HepG2 (cell line): ENCODE measurements around the gene VEZF1. TPM values are rescaled to one million over a fixed set of nuclear protein-coding genes. Genes with fewer than 3 reads are reported as not detected.

Source experiments
- ARNT ChIP-seq: fragments of 450-650 bp; IDR thresholded peaks from 2 replicates; pipeline ENCODE4 v1.6.1; 2017
- ATRX ChIP-seq: sonication (generic); formaldehyde crosslinking; IDR thresholded peaks from 2 replicates; pipeline ENCODE4 v1.4.0; 2020; ENCODE audit warnings: missing genetic modification reagents, borderline replicate concordance
- FOSL1 ChIP-seq: sonication (generic); formaldehyde crosslinking; IDR thresholded peaks from 2 replicates; pipeline ENCODE4 v1.9.0; 2021; ENCODE audit warnings: missing genetic modification reagents, borderline replicate concordance
- FOXK1 ChIP-seq: sonication (generic); formaldehyde crosslinking; IDR thresholded peaks from 2 replicates; pipeline ENCODE4 v1.4.0; 2020; ENCODE audit warnings: low read depth, missing genetic modification reagents, borderline replicate concordance
- HIC2 ChIP-seq: sonication (generic); formaldehyde crosslinking; IDR thresholded peaks from 2 replicates; pipeline ENCODE4 v1.9.0; 2022; ENCODE audit warnings: low read depth, missing genetic modification reagents
- IKZF1 ChIP-seq: fragments of 450-650 bp; IDR thresholded peaks from 2 replicates; pipeline ENCODE4 v1.7.1; 2016
- IRF2 ChIP-seq: IDR thresholded peaks from 2 replicates; pipeline ENCODE4 v1.6.1; 2018; ENCODE audit warnings: missing genetic modification reagents, missing compliant biosample characterization
- KDM3A ChIP-seq: IDR thresholded peaks from 2 replicates; pipeline ENCODE4 v1.6.1; 2018; ENCODE audit warnings: low read depth, missing compliant biosample characterization
- PLSCR1 ChIP-seq: sonication (generic); formaldehyde crosslinking; IDR thresholded peaks from 2 replicates; pipeline ENCODE4 v1.5.0; 2020; ENCODE audit warnings: missing genetic modification reagents, mild to moderate bottlenecking, borderline replicate concordance
- SIX4 ChIP-seq: sonication (generic); formaldehyde crosslinking; IDR thresholded peaks from 2 replicates; pipeline ENCODE4 v1.4.0; 2020; ENCODE audit warnings: missing genetic modification reagents
- SRSF9 ChIP-seq: fragments of 200-400 bp; formaldehyde crosslinking; IDR thresholded peaks from 2 replicates; pipeline ENCODE4 v1.6.1; 2018; ENCODE audit warnings: borderline replicate concordance, mild to moderate bottlenecking, low read depth, low read length; ENCODE audit not compliant: insufficient read depth, poor library complexity, severe bottlenecking
- TAF15 ChIP-seq: fragments of 200-400 bp; formaldehyde crosslinking; IDR thresholded peaks from one replicate; pipeline ENCODE4 v1.6.1; 2018; ENCODE audit warnings: mild to moderate bottlenecking, low read depth, low read length; ENCODE audit not compliant: poor library complexity, severe bottlenecking
- TCF7 ChIP-seq: sonication (generic); IDR thresholded peaks from 2 replicates; pipeline ENCODE4 v1.6.1; 2016; ENCODE audit warnings: antibody characterized with exemption, low read depth
- TERF1 ChIP-seq: sonication (generic); formaldehyde crosslinking; IDR thresholded peaks from 2 replicates; pipeline ENCODE4 v1.8.0; 2022; ENCODE audit warnings: mild to moderate bottlenecking, missing genetic modification reagents, moderate library complexity
- YY1 ChIP-seq: IDR thresholded peaks from 2 replicates; pipeline ENCODE4 v1.6.1; 2011; ENCODE audit warnings: low read length, low read depth, moderate library complexity, mild to moderate bottlenecking; ENCODE audit not compliant: insufficient read depth, insufficient replicate concordance
- ZNF232 ChIP-seq: sonication (generic); formaldehyde crosslinking; IDR thresholded peaks from 2 replicates; pipeline ENCODE4 v1.4.0; 2020; ENCODE audit warnings: missing genetic modification reagents, borderline replicate concordance
- ZNF354B ChIP-seq: sonication (generic); formaldehyde crosslinking; IDR thresholded peaks from 2 replicates; pipeline ENCODE4 v1.8.0; 2022; ENCODE audit warnings: mild to moderate bottlenecking, missing genetic modification reagents
- ZNF530 ChIP-seq: sonication (generic); formaldehyde crosslinking; IDR thresholded peaks from 2 replicates; pipeline ENCODE4 v1.5.0; 2020; ENCODE audit warnings: low read depth, mild to moderate bottlenecking, missing genetic modification reagents
- ZNF7 ChIP-seq: IDR thresholded peaks from 2 replicates; pipeline ENCODE4 v1.6.1; 2016; ENCODE audit warnings: missing biosample characterization, missing genetic modification reagents
- ZNF772 ChIP-seq: sonication (generic); formaldehyde crosslinking; IDR thresholded peaks from 2 replicates; pipeline ENCODE4 v1.5.0; 2020; ENCODE audit warnings: mild to moderate bottlenecking, missing genetic modification reagents
- ZXDC ChIP-seq: sonication (generic); formaldehyde crosslinking; IDR thresholded peaks from 2 replicates; pipeline ENCODE4 v1.5.0; 2020; ENCODE audit warnings: mild to moderate bottlenecking, missing genetic modification reagents
- polyA plus RNA-seq, 8 experiments: library from polyadenylated mRNA; depleted of rRNA in 3 of 8; stranded (reverse) in 7 of 8; unstranded in 1 of 8; fragments of >200 nt; fragmentation: Illumina TruSeq in 4 of 8; extraction: Trizol in 4 of 8; gene quantifications; 2 replicates each; pipeline versions ENCODE4 v1.2.1 to v1.2.3, GENCODE V29; 2011 to 2016; ENCODE audit warnings: low read depth in 4 of 8, missing spikeins in 1 of 8, mixed read lengths in 1 of 8; ENCODE audit not compliant: insufficient read depth in 1 of 8
- total RNA-seq, 5 experiments: library from RNA; depleted of rRNA; stranded (reverse); fragments of >200 nt; fragmentation: Illumina TruSeq; extraction: Trizol; gene quantifications; 2 replicates each; pipeline ENCODE4 v1.2.3, GENCODE V29; 2016; ENCODE audit warnings: low read depth in 1 of 5

VEZF1 gene
- total and polyA plus RNA-seq, 2 of the 13 experiments (the other 11 are each of a cell fraction or from before 2014, with no cell fraction given), result 45.9 to 49.7 TPM

GRCh38 chr17:58006924-58007780, 19.1 kb upstream of the VEZF1 start, which contains the start of gene SRSF1 (continued):
- TF ChIP-seq FOXK1 (CRISPR knock-in tag) (peak; percentile 66; the same call in 1 of the 2 replicates), ZNF772 (CRISPR knock-in tag) (peak; percentile 95), SRSF9 (no peak), FOSL1 (CRISPR knock-in tag) (no peak), IRF2 (peak; percentile 28; the same call in 1 of the 2 replicates), TAF15 (peak; percentile 38), HIC2 (CRISPR knock-in tag) (peak; percentile 28; the same call in 1 of the 2 replicates), IKZF1 (no peak), ARNT (no peak), ZNF354B (CRISPR knock-in tag) (peak; percentile 88; the same call in 1 of the 2 replicates), ZXDC (CRISPR knock-in tag) (no peak), TCF7 (peak; percentile 81), ZNF7 (CRISPR knock-in tag) (no peak), PLSCR1 (CRISPR knock-in tag) (no peak), KDM3A (CRISPR knock-in tag) (peak; percentile 36; the same call in 1 of the 2 replicates), ZNF530 (CRISPR knock-in tag) (no peak), ATRX (CRISPR knock-in tag) (no peak), SIX4 (CRISPR knock-in tag) (peak; percentile 56; the same call in 1 of the 2 replicates), ZNF232 (CRISPR knock-in tag) (no peak; the same call in 1 of the 2 replicates), TERF1 (no peak), YY1 (peak; percentile 98)
